ENCODE data around the gene ENG. TPM values are rescaled to one million over a fixed set of nuclear protein-coding genes. Genes with fewer than 3 reads are reported as not detected.

ENG gene
- polyA plus RNA-seq, 1 of the 3 experiments (the other 2 are of a cell fraction), result 18.8 TPM

DNA sequence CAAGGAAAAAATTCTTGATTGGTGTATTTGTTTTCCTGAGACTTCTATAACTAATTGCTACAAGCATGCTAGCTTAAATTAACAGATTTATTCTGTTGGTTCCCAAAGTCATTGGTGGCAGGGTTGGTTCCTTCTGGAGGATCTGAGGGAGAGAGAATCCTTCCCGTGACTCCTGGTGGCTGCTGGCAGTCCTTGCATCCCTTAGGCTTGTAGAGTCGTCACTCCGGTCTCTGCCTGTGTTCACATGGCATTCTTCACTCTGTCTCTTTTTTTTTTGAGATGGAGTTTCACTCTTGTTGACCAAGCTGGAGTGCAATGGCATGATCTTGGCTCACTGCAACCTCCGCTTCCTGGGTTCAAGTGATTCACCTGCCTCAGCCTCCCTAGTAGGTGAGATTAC lies 63.4 kb downstream of the ENG start:
- Histone ChIP-seq H3K79me2 (ENCODE audit: insufficient read depth) (peaks cover 57% of the 10 kb centered on the region), H3K4me1 (ENCODE audit: control insufficient read depth in 1 of 2, insufficient read depth in 2 of 2, low read depth in 1 of 2, low read length in 1 of 2) (peaks cover 6 to 10% of the 10 kb centered on the region in 2 experiments), H2AFZ (ENCODE audit: low read depth) (no peak overlapping the region), H4K20me1 (ENCODE audit: insufficient read depth) (peaks cover 74% of the 10 kb centered on the region), H3K4me3 (ENCODE audit: low read depth in 2 of 2, low read length in 1 of 2) (no peak overlapping the region), H3K9me3 (no peaks in the 10 kb centered on the region), H3K9ac (no peak overlapping the region), H3K27ac (ENCODE audit: low read depth in 2 of 2, low read length in 1 of 2) (no peak overlapping the region), H3F3A (replicated peaks; ENCODE audit: insufficient read depth) (peaks cover 37% of the 10 kb centered on the region), H3K36me3 (replicated peaks in 1 of 2; ENCODE audit: control insufficient read depth in 1 of 2, insufficient read depth in 2 of 2, low read length in 1 of 2) (peaks cover 56 to 60% of the 10 kb centered on the region in 2 experiments), H3K9me2 (no peaks in the 10 kb centered on the region), H3K4me2 (no peak overlapping the region), H3K27me3 (ENCODE audit: insufficient read depth) (no peaks in the 10 kb centered on the region)
- CTCF ChIA-PET, result interaction anchor here (0.7 to 2.4 kb wide), 7 partner anchors 11 to 129 kb away, joined by 3 to 9 read pairs (median 3); partner anchors contain the start of genes FPGS and TOR2A
- WGBS (ENCODE audit: low lambda C conversion rate), result 98% methylated on average over 4 of the region's 4 CpGs
- POLR2A ChIA-PET, result interaction anchor here (2.4 kb wide), 1 partner anchor 11 kb away, joined by 10 read pairs; no protein-coding TSS in a partner anchor
- DNase-seq, result no peak
- TF ChIP-seq ELF1 (IDR thresholded peaks at IDR 0.05), result no peak
- TF ChIP-seq, protein P1, sequence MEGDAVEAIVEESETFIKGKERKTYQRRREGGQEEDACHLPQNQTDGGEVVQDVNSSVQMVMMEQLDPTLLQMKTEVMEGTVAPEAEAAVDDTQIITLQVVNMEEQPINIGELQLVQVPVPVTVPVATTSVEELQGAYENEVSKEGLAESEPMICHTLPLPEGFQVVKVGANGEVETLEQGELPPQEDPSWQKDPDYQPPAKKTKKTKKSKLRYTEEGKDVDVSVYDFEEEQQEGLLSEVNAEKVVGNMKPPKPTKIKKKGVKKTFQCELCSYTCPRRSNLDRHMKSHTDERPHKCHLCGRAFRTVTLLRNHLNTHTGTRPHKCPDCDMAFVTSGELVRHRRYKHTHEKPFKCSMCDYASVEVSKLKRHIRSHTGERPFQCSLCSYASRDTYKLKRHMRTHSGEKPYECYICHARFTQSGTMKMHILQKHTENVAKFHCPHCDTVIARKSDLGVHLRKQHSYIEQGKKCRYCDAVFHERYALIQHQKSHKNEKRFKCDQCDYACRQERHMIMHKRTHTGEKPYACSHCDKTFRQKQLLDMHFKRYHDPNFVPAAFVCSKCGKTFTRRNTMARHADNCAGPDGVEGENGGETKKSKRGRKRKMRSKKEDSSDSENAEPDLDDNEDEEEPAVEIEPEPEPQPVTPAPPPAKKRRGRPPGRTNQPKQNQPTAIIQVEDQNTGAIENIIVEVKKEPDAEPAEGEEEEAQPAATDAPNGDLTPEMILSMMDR (IDR thresholded peaks at IDR 0.05), result peak; percentile 13; the same call in 1 of the 2 replicates

DNA sequence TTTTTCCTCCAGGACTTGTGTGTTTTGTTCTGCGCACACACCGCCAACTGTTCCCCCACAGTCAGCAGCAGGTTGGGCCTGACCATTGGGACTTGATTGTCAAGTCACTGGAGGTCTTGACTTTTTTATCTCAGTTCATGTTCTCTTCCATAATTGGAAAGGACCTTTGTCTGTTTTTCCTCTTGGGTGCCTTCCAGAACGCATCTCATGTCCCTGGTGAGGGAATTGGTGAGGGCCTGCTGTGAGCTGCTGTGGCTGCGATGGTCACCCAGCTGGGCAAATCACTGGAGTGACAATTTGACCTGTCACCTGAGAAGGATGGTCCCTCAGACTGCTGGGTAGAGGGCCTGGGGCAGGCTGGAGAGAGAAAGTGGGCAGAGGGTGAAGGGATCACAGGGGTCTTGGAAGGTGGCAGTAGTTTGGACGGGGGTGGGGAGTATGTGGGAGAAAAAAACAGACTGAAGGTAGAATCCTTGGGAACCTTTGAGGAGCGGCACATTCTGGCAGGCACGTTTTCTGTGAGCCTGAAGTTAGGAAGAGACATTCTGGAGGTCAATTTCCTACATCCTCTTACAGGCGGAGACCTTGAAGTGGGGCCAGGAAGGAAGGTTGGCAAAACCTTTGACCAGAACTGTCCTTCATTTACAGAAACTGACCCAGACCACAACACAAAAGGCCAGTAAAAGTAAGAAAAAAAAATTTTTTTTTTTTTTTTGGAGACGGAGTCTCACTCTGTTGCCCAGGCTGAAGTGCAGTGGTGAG lies 64.2 kb downstream of the ENG start:
- peaks cover 29% of the 10 kb centered on the region for H3F3A ChIP-seq (replicated peaks; ENCODE audit: insufficient read depth)
- ChIA-PET POLR2A (no interaction called here), CTCF (interaction anchor here (0.7 to 6.3 kb wide), 6 partner anchors 12 to 80 kb away, joined by 3 to 87 read pairs (median 3); partner anchors contain the start of gene TOR2A)
- TF ChIP-seq, protein P2, sequence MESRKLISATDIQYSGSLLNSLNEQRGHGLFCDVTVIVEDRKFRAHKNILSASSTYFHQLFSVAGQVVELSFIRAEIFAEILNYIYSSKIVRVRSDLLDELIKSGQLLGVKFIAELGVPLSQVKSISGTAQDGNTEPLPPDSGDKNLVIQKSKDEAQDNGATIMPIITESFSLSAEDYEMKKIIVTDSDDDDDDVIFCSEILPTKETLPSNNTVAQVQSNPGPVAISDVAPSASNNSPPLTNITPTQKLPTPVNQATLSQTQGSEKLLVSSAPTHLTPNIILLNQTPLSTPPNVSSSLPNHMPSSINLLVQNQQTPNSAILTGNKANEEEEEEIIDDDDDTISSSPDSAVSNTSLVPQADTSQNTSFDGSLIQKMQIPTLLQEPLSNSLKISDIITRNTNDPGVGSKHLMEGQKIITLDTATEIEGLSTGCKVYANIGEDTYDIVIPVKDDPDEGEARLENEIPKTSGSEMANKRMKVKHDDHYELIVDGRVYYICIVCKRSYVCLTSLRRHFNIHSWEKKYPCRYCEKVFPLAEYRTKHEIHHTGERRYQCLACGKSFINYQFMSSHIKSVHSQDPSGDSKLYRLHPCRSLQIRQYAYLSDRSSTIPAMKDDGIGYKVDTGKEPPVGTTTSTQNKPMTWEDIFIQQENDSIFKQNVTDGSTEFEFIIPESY (IDR thresholded peaks at IDR 0.05; ENCODE audit: borderline replicate concordance, low read depth), result no peak
- TF ChIP-seq RCOR1 (IDR thresholded peaks at IDR 0.05; ENCODE audit: low read length) (no peak), FOXJ3 (CRISPR knock-in tag; IDR thresholded peaks at IDR 0.05) (no peak), YY1 (IDR thresholded peaks at IDR 0.05; ENCODE audit: low read depth) (no peak), JUND (IDR thresholded peaks at IDR 0.05) (no peak), SIN3A (IDR thresholded peaks at IDR 0.05; ENCODE audit: borderline replicate concordance, low read depth, low read length) (no peak), MEF2A (IDR thresholded peaks at IDR 0.05; ENCODE audit: borderline replicate concordance, low read depth) (no peak), CHD2 (IDR thresholded peaks at IDR 0.05; ENCODE audit: low read length, partially characterized antibody) (no peak), FOXM1 (IDR thresholded peaks at IDR 0.05; ENCODE audit: low read depth) (no peak), MXI1 (IDR thresholded peaks at IDR 0.05; ENCODE audit: low read depth, low read length) (no peak), RXRA (IDR thresholded peaks at IDR 0.05; ENCODE audit: borderline replicate concordance, low read depth) (no peak)
- TF ChIP-seq, protein P3, sequence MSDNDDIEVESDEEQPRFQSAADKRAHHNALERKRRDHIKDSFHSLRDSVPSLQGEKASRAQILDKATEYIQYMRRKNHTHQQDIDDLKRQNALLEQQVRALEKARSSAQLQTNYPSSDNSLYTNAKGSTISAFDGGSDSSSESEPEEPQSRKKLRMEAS (IDR thresholded peaks at IDR 0.05; ENCODE audit: low read depth), result no peak
- TF ChIP-seq, protein P1 (IDR thresholded peaks at IDR 0.05), result no peak
- peaks cover 74% of the 10 kb centered on the region for H4K20me1 ChIP-seq (ENCODE audit: insufficient read depth)
- H3K9me2 ChIP-seq, result no peaks in the 10 kb centered on the region
- H3K4me1 ChIP-seq (ENCODE audit: control insufficient read depth in 1 of 2, insufficient read depth in 2 of 2, low read depth in 1 of 2, low read length in 1 of 2), result peaks cover 6 to 10% of the 10 kb centered on the region in 2 experiments
- H3K9ac ChIP-seq, result no peak overlapping the region
- H3K27me3 ChIP-seq (ENCODE audit: insufficient read depth), result no peaks in the 10 kb centered on the region
- H3K27ac ChIP-seq (ENCODE audit: low read depth in 2 of 2, low read length in 1 of 2), result no peak overlapping the region
- no peak overlapping the region for H3K4me3 ChIP-seq (ENCODE audit: low read depth in 2 of 2, low read length in 1 of 2)
- H2AFZ ChIP-seq (ENCODE audit: low read depth), result no peak overlapping the region
- H3K4me2 ChIP-seq, result peak overlapping the region; percentile 22; the same call in 1 of the 2 replicates
- no peaks in the 10 kb centered on the region for H3K9me3 ChIP-seq
- 91% methylated on average over 9 of the region's 9 CpGs for WGBS (ENCODE audit: low lambda C conversion rate)
- H3K79me2 ChIP-seq (ENCODE audit: insufficient read depth), result peaks cover 59% of the 10 kb centered on the region
- H3K36me3 ChIP-seq (replicated peaks in 1 of 2; ENCODE audit: control insufficient read depth in 1 of 2, insufficient read depth in 2 of 2, low read length in 1 of 2), result peaks cover 56 to 60% of the 10 kb centered on the region in 2 experiments
- no peak for DNase-seq

Data from SK-N-SH (cell line).